CD4-positive, alpha-beta memory T cell (primary cell): ENCODE measurements around the gene SPATA31C1. TPM values are rescaled to one million over a fixed set of nuclear protein-coding genes. Genes with fewer than 3 reads are reported as not detected.

Experiments used
- CTCF ChIA-PET: fragments of 350-600 bp; sonication (Branson Sonifier 250); formaldehyde crosslinking; loops from one replicate; lab custom pipeline; 2021; ENCODE audit warnings: inconsistent platforms; ENCODE audit not compliant: partially characterized antibody; lab: Charles Lee
- POLR2A ChIA-PET: fragments of 350-600 bp; sonication (Branson Sonifier 250); formaldehyde crosslinking; loops from one replicate; lab custom pipeline; 2021; ENCODE audit not compliant: partially characterized antibody; lab: Charles Lee
- DNase-seq, 5 donors: peaks; one replicate each; pipeline versions ENCODE4 v3.0.0 to v3.0.0-alpha.2; 2020 to 2022; ENCODE audit warnings: mixed read lengths in 1 of 5
- H3K27ac ChIP-seq: one replicate; pipeline ENCODE4 v1.7.0; 2013; ENCODE audit warnings: low read depth, low read length
- H3K27me3 ChIP-seq: 2 replicates; pipeline ENCODE4 v1.7.0; 2013; ENCODE audit warnings: mild to moderate bottlenecking, low read length, moderate library complexity; ENCODE audit not compliant: insufficient read depth
- H3K36me3 ChIP-seq: 2 replicates; pipeline ENCODE4 v1.7.0; 2013; ENCODE audit warnings: mild to moderate bottlenecking, low read length, moderate library complexity; ENCODE audit not compliant: insufficient read depth
- H3K4me1 ChIP-seq: 2 replicates; pipeline ENCODE4 v1.7.0; 2013; ENCODE audit warnings: mild to moderate bottlenecking, low read length, moderate library complexity; ENCODE audit not compliant: insufficient read depth
- H3K4me3 ChIP-seq, 2 donors: one replicate each; pipeline ENCODE4 v1.7.0; 2013; ENCODE audit warnings: low read length in 2 of 2, mild to moderate bottlenecking in 1 of 2
- H3K9me3 ChIP-seq, 2 donors: one replicate each; pipeline ENCODE4 v1.7.0; 2013; ENCODE audit warnings: low read length in 2 of 2, control low read depth in 1 of 2; ENCODE audit not compliant: control insufficient read depth in 1 of 2
- H3K27ac Mint-ChIP-seq, 7 donors: one replicate each; pipeline ENCODE4 v1.8.0; 2020 to 2021; ENCODE audit warnings: mixed read lengths in 7 of 7, mild to moderate bottlenecking in 6 of 7, inconsistent platforms in 3 of 7, moderate library complexity in 3 of 7
- H3K27me3 Mint-ChIP-seq, 2 donors: one replicate each; pipeline ENCODE4 v1.8.0; 2020 to 2021; ENCODE audit warnings: mixed read lengths in 2 of 2
- H3K36me3 Mint-ChIP-seq, 2 donors: one replicate each; pipeline ENCODE4 v1.8.0; 2020 to 2021; ENCODE audit warnings: mixed read lengths in 2 of 2, inconsistent platforms in 1 of 2, mild to moderate bottlenecking in 1 of 2
- H3K4me1 Mint-ChIP-seq, 4 donors: one replicate each; pipeline ENCODE4 v1.8.0; 2020 to 2021; ENCODE audit warnings: mixed read lengths in 4 of 4, mild to moderate bottlenecking in 1 of 4
- H3K4me3 Mint-ChIP-seq, 8 donors: one replicate each; pipeline ENCODE4 v1.8.0; 2020 to 2021; ENCODE audit warnings: mixed read lengths in 8 of 8, mild to moderate bottlenecking in 7 of 8, moderate library complexity in 6 of 8, inconsistent platforms in 3 of 8
- H3K9me3 Mint-ChIP-seq, 8 donors: one replicate each; pipeline ENCODE4 v1.8.0; 2020 to 2021; ENCODE audit warnings: mixed read lengths in 8 of 8, mild to moderate bottlenecking in 5 of 8, inconsistent platforms in 3 of 8, moderate library complexity in 1 of 8
- intact Hi-C: fragments of 100-400 bp; cut with micrococcal nuclease; formaldehyde crosslinking; loops from one replicate; pipeline ENCODE4 v1.15.1; 2023
- polyA plus RNA-seq, 2 donors: library from polyadenylated mRNA; unstranded; fragments of 300-500 nt; fragmentation: Illumina TruSeq; gene quantifications; one replicate each; pipeline ENCODE4 v1.2.3, GENCODE V29; 2021
- total RNA-seq, 2 experiments: library from RNA; stranded (reverse); gene quantifications; one replicate each; pipeline ENCODE4 v1.2.3, GENCODE V29; 2021

The SPATA31C1 gene
- total and polyA plus RNA-seq, 4 experiments from 2014 or later, result not detected

DNA sequence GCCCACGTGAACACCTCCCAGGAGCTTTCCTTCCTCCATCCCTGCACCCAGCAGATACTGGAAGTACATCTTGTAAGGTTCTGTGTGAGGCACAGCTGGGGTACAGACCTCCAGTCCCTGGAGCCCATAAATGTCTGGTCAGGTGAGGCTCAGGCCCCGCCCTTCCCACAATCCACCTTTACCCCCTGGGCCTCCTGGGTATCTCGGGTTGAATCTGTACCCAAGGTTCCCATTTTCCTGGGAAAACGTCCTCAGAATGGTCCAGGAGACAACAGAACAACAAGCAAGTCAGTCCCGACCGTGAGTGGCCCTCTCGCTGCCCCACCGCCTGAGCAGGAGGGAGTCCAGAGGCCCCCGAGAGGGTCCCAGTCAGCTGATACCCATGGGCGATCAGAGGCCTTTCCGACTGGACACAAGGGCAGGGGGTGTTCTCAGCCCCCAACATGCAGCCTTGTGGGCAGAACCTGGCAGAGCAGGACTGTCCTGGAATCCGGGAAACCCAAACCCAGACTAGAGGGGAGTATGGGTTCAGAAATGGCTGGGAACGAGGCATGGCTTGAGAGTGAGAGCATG is 30.7 kb upstream of the SPATA31C1 start:
- no peaks in the 10 kb centered on the region for H3K36me3 ChIP-seq
- H3K9me3 ChIP-seq, result no peaks in the 10 kb centered on the region
- Mint-ChIP-seq H3K27ac (no peak overlapping the region), H3K27me3 (peaks cover 5 to 6% of the 10 kb centered on the region in 2 donors), H3K36me3 (no peaks in the 10 kb centered on the region), H3K9me3 (no peaks in the 10 kb centered on the region), H3K4me1 (no peaks in the 10 kb centered on the region), H3K4me3 (no peak overlapping the region)
- POLR2A ChIA-PET, result no interaction called here
- intact Hi-C loops, result no loop called here
- no peak overlapping the region for H3K4me3 ChIP-seq
- H3K27ac ChIP-seq, result no peak overlapping the region
- peak in 1 of 5 donors; percentile 33 for DNase-seq
- no peaks in the 10 kb centered on the region for H3K27me3 ChIP-seq
- CTCF ChIA-PET, result no interaction called here
- H3K4me1 ChIP-seq, result no peaks in the 10 kb centered on the region

DNA sequence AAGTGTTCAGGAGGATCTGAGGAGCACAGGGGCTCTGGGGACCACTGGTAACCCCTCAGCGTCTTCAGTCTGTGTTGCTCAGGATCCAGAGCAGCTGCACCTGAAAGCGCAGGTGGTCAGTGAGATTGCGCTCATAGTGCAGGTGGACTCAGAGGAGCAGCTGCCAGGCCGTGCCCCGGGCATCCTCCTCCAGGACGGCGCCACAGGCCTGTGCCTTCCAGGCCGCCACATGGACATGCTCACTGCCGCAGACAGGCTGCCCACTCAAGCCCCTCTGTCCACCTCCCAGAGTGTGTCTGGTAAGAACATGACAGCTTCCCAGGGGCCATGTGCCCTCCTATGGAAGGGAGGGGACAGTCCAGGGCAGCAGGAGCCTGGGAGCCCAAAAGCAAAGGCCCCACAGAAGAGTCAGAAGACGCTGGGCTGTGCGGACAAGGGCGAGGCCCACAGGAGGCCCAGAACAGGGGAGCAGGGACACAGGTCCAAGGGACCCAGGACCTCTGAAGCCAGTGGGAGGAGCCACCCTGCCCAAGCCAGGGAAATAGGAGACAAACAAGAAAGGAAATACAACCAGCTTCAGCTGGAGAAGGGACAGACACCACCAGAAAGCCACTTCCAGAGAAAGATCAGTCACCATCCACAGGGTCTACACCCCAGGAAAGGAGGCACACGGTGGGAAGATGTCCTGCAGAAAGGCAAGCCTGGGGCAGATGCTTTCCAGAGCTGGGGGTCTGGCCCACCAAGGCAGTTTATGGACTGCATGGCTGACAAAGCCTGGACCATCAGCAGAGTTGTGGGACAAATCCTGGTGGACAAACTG is 29.9 kb upstream of the SPATA31C1 start:
- Histone ChIP-seq H3K9me3 (no peaks in the 10 kb centered on the region), H3K27ac (no peak overlapping the region), H3K4me1 (no peaks in the 10 kb centered on the region), H3K4me3 (no peak overlapping the region), H3K36me3 (no peaks in the 10 kb centered on the region), H3K27me3 (no peaks in the 10 kb centered on the region)
- no peak overlapping the region for H3K4me3 Mint-ChIP-seq
- H3K36me3 Mint-ChIP-seq, result no peaks in the 10 kb centered on the region
- intact Hi-C loops, result no loop called here
- CTCF ChIA-PET, result no interaction called here
- H3K27ac Mint-ChIP-seq, result no peak overlapping the region
- no peaks in the 10 kb centered on the region for H3K9me3 Mint-ChIP-seq
- H3K27me3 Mint-ChIP-seq, result peaks cover 5 to 6% of the 10 kb centered on the region in 2 donors
- no peak for DNase-seq
- H3K4me1 Mint-ChIP-seq, result no peaks in the 10 kb centered on the region
- POLR2A ChIA-PET, result no interaction called here

DNA sequence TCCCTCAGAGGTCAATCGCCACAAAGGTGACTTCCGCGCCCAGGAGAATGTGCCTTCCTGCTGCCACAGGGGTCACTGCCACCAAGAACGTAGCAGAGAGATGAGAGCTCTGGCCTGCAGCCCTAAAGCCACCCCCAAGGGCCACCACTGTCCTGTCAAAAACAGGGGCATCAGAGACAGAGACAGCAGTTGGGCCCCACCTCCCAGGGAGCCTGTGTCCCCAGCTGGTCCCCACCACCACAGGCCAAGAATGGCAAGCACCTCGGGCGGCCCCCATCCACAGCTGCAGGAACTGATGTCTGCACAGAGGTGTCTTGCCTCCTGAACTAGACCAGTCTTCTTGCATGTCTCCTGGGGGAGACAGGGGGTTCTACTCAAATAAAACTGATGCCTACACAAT is 29.3 kb upstream of the SPATA31C1 start:
- intact Hi-C loops, result no loop called here
- DNase-seq, result no peak
- CTCF ChIA-PET, result no interaction called here

DNA sequence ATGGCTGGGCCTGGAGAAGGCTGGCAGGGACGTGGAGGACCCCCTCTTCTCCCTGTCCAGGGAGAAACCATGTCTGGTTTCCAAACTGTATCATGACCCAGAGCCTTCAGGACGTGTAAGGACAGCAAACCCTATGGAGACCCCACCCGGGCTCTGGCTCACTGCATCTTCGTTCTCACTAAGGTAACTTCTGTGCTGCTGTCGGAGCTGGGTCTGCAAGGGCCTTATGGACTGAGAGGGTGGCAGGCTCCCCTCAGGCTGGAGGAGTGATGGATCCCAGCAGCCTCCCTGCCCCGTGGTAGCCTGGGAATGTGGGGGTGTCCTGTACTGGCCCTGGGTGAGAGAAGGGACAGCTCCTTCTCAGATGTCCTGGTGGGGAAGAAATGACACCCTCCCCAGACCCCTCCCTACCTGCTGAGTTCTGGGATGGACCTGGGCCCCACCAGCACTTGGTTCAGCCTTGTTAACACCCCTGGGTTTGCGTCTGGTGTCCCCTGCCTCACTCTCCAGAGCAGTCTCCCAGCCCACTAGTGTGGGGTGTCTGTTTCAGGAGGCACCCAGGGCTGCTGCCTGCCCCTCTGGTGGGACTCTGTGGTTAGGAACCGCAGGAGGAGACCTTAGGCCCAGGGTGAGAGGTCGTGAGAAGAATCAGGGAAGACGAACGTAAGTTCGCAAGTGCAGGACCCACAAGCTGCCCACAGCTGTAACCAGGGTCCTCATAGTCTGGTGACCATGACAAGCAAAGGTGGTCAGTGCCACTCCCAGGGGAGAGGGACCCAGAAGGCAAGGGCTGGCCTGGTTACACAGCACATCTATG is 28.5 kb upstream of the SPATA31C1 start:
- Mint-ChIP-seq H3K9me3 (peaks cover 0 to 4% (median 0%) of the 10 kb centered on the region in 8 donors), H3K27me3 (peaks cover 5 to 6% of the 10 kb centered on the region in 2 donors), H3K27ac (no peak overlapping the region), H3K4me1 (no peaks in the 10 kb centered on the region), H3K36me3 (no peaks in the 10 kb centered on the region), H3K4me3 (no peak overlapping the region)
- Histone ChIP-seq H3K36me3 (no peaks in the 10 kb centered on the region), H3K9me3 (no peaks in the 10 kb centered on the region), H3K4me1 (no peaks in the 10 kb centered on the region), H3K27me3 (no peaks in the 10 kb centered on the region), H3K27ac (no peak overlapping the region), H3K4me3 (no peak overlapping the region)
- ChIA-PET CTCF (no interaction called here), POLR2A (no interaction called here)
- DNase-seq, result peak in 1 of 5 donors; percentile 32
- intact Hi-C loops, result no loop called here

More for the DNA sequence above, 29.3 kb upstream of the SPATA31C1 start:
- H3K27me3 ChIP-seq, result no peaks in the 10 kb centered on the region
- H3K4me1 ChIP-seq, result no peaks in the 10 kb centered on the region
- no peaks in the 10 kb centered on the region for H3K4me1 Mint-ChIP-seq
- H3K27ac Mint-ChIP-seq, result no peak overlapping the region
- POLR2A ChIA-PET, result no interaction called here
- no peaks in the 10 kb centered on the region for H3K9me3 Mint-ChIP-seq
- H3K36me3 Mint-ChIP-seq, result no peaks in the 10 kb centered on the region
- H3K9me3 ChIP-seq, result no peaks in the 10 kb centered on the region
- H3K4me3 ChIP-seq, result no peak overlapping the region
- no peak overlapping the region for H3K27ac ChIP-seq
- no peaks in the 10 kb centered on the region for H3K36me3 ChIP-seq
- H3K27me3 Mint-ChIP-seq, result peaks cover 5 to 6% of the 10 kb centered on the region in 2 donors
- H3K4me3 Mint-ChIP-seq, result no peak overlapping the region

DNA sequence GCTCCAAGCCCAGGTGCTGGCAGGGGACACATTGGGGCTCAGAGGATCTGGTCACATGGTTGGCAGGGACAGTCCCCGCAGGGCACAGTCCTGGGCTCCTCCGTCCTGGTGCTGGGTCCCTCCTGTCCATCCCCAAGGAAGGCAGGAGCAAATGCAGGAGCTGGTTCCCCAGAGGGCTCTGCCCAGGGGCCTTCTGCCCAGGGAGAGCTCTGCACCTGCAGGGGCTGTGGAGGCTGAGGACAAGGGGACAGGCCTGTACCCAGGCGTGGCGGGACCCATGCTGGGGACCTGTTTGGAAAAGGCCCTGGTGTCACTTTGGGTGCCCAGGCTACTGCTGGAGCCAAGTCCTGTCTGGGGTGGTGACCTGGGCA is 27.9 kb upstream of the SPATA31C1 start:
- CTCF ChIA-PET, result no interaction called here
- H3K4me3 Mint-ChIP-seq, result no peak overlapping the region
- Histone ChIP-seq H3K4me1 (no peaks in the 10 kb centered on the region), H3K4me3 (no peak overlapping the region), H3K36me3 (no peaks in the 10 kb centered on the region), H3K9me3 (no peaks in the 10 kb centered on the region), H3K27ac (no peak overlapping the region), H3K27me3 (no peaks in the 10 kb centered on the region)
- no peak for DNase-seq
- H3K27ac Mint-ChIP-seq, result no peak overlapping the region
- H3K27me3 Mint-ChIP-seq, result peaks cover 6 to 7% of the 10 kb centered on the region in 2 donors
- intact Hi-C loops, result no loop called here
- H3K9me3 Mint-ChIP-seq, result peaks cover 0 to 4% (median 0%) of the 10 kb centered on the region in 8 donors
- H3K36me3 Mint-ChIP-seq, result no peaks in the 10 kb centered on the region
- H3K4me1 Mint-ChIP-seq, result no peaks in the 10 kb centered on the region
- POLR2A ChIA-PET, result no interaction called here

DNA sequence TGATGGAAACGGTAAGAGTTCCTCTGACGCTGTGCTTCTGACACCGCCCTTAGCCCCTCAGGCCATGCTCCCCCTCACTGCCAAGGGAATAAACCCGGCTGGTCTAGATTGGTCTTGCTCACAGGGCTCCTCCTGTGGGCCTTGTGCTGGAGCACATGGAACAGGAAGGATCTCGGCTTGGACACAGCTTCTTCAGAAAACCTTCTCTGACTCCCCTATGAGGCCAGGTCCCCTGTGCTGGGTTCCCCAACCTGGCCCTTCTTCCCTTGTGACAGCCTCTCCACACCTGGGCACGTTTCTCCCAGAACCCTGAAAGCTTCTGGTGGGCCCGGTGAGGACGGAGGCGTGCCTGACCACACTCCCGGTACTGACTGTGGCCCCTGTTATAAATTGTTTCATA is 26.9 kb upstream of the SPATA31C1 start:
- Mint-ChIP-seq H3K36me3 (no peaks in the 10 kb centered on the region), H3K27ac (no peak overlapping the region), H3K4me1 (no peaks in the 10 kb centered on the region), H3K9me3 (peaks cover 0 to 4% (median 0%) of the 10 kb centered on the region in 8 donors), H3K4me3 (no peak overlapping the region), H3K27me3 (peaks cover 7 to 12% of the 10 kb centered on the region in 2 donors)
- ChIA-PET CTCF (no interaction called here), POLR2A (no interaction called here)
- H3K4me1 ChIP-seq, result no peaks in the 10 kb centered on the region
- H3K27ac ChIP-seq, result no peak overlapping the region
- H3K9me3 ChIP-seq, result no peaks in the 10 kb centered on the region
- H3K4me3 ChIP-seq, result no peak overlapping the region
- no peaks in the 10 kb centered on the region for H3K27me3 ChIP-seq
- no peaks in the 10 kb centered on the region for H3K36me3 ChIP-seq
- DNase-seq, result no peak
- intact Hi-C loops, result no loop called here

DNA sequence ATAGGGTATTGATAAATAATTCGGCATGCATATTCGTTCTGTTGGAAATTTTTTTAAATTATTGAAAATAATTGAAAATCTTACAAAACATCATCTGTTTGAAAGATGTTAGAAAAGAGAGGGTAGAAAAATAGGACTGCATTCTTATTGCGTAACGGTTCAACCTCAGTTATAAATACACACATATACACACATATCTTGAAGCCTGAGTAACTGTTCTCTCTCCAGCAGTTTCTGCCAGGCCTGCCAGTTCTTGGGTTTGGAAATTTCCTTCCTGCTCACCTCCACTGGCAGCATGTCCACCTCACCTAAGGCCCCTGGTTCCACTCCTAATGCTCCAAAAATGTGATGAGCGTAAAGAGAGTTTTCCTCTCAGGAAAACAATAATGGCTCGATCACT is 26.0 kb upstream of the SPATA31C1 start:
- Mint-ChIP-seq H3K27me3 (peaks cover 5 to 12% of the 10 kb centered on the region in 2 donors), H3K4me3 (no peak overlapping the region), H3K9me3 (peaks cover 0 to 5% (median 1%) of the 10 kb centered on the region in 8 donors), H3K27ac (no peak overlapping the region), H3K4me1 (no peaks in the 10 kb centered on the region), H3K36me3 (no peaks in the 10 kb centered on the region)
- H3K4me3 ChIP-seq, result no peak overlapping the region
- ChIA-PET CTCF (no interaction called here), POLR2A (no interaction called here)
- H3K27me3 ChIP-seq, result peaks cover 4% of the 10 kb centered on the region
- no peak overlapping the region for H3K27ac ChIP-seq
- H3K9me3 ChIP-seq, result no peaks in the 10 kb centered on the region
- no peaks in the 10 kb centered on the region for H3K4me1 ChIP-seq
- intact Hi-C loops, result no loop called here
- no peaks in the 10 kb centered on the region for H3K36me3 ChIP-seq
- no peak for DNase-seq
